Measurements from ENCODE around the gene DHRS3.
"Not testable (repeated sequence)": the region's sequence is repeated elsewhere in the genome, so short reads cannot be mapped to it uniquely, and the experiment has no call there.

Gene DHRS3

GRCh38 chr1:12574757-12575139 is 43.3 kb downstream of the DHRS3 start:
- DNase-seq (ENCODE audit: low spot score): no peak

- no peak for DNase-seq (ENCODE audit: low spot score)
These were observed 44.8 kb downstream of the DHRS3 start for GRCh38 chr1:12573015-12573825.

- DNase-seq (ENCODE audit: low spot score): no peak
These were observed 45.5 kb downstream of the DHRS3 start for GRCh38 chr1:12572522-12572921.

DNA sequence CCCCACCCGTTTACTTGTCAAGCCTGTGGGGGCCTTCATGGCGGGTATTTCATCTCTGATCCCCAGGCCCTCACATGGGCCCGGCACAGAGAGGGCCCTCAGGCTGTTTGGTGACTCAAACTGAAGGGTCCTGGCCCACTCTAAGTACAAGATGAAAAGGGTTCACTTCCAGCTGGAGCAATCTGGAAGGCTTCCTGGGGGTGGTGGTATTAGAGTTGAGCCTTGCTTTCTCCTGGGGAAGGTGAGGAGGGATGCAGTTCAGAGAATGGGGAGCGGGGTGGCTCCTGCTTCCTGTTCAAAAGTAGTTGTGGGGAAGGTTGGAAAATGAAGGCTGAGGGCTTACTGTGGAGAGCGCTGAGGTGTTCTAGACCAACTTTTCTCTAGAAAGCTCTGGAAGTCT is 47.7 kb downstream of the DHRS3 start:
- DNase-seq (ENCODE audit: low spot score): no peak

GRCh38 chr1:12568009-12568767 is 49.8 kb downstream of the DHRS3 start:
- no peak for DNase-seq (ENCODE audit: low spot score)

DNA sequence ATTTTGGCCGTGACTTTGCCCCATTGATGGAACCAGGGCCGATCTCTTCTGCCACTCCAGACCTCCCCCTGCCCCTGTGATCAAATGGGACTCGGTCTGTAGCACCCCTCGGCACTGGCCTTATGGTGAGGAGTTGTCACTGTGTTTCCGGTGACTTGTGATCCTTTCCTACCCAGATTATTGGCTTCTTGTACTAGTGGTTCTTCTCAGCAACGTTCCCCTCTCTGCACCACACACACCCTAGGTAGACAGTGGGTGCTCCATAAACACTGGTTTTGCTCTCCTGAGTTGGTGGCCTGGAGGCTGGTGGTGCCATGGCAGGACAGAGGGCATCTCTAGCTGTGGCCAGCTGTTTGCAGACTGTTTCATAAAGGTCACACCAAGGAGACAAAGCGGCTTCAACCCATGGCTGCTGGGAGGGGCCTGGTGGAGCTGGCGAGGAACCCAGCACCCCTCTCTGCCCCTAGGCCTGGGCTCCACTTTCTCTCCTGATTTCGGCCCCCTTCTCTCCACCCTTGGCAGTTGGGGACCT is 50.7 kb downstream of the DHRS3 start:
- no peak for DNase-seq (ENCODE audit: low spot score)

GRCh38 chr1:12566484-12567287 is 51.3 kb downstream of the DHRS3 start:
- no peak for DNase-seq (ENCODE audit: low spot score)

DNA sequence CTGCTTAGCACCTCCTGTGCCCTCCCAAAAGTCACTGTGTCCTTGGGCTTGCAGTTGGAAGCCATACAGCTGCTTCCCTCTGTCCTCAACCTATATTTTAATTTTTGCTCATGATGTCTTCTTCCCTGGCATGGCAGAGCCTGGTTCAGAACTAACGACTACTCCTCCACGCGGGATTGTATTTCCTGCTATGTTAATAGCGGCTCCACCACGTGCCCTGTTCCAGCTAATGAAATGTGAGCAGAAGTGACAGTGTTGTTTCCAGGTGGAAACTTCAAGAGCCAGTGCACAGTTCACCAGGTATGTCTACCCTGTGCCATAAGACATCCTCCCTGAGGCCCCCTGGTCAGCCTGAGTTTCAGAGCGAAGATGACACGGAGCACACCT is 52.1 kb downstream of the DHRS3 start:
- DNase-seq (ENCODE audit: low spot score): no peak

GRCh38 chr1:12565094-12565965 is 52.7 kb downstream of the DHRS3 start:
- DNase-seq (ENCODE audit: low spot score): no peak

- not testable (repeated sequence) for DNase-seq (ENCODE audit: low spot score)
These were observed 53.8 kb downstream of the DHRS3 start for GRCh38 chr1:12564251-12564650.

GRCh38 chr1:12562955-12563576 is 54.9 kb downstream of the DHRS3 start:
- DNase-seq (ENCODE audit: low spot score): no peak

DNA sequence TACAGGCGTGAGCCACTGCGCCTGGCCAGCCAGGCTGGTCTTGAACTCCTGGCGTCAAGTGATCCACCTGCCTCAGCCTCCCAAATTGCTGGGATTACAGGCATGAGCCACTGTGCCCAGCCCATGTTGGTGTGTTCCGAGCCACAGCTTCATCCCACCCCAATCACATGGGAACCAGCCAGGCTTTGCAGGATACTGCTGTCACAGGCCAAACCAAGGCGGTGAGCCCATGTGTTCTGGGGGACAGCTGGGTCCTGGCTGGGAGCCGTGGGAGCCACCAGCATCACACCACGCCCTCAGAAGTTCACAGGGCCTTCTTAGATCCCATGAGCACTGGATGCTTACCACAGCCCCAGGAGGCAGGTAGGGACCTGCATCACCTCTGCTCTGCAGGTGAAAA is 56.9 kb downstream of the DHRS3 start:
- no peak for DNase-seq (ENCODE audit: low spot score)

DNA sequence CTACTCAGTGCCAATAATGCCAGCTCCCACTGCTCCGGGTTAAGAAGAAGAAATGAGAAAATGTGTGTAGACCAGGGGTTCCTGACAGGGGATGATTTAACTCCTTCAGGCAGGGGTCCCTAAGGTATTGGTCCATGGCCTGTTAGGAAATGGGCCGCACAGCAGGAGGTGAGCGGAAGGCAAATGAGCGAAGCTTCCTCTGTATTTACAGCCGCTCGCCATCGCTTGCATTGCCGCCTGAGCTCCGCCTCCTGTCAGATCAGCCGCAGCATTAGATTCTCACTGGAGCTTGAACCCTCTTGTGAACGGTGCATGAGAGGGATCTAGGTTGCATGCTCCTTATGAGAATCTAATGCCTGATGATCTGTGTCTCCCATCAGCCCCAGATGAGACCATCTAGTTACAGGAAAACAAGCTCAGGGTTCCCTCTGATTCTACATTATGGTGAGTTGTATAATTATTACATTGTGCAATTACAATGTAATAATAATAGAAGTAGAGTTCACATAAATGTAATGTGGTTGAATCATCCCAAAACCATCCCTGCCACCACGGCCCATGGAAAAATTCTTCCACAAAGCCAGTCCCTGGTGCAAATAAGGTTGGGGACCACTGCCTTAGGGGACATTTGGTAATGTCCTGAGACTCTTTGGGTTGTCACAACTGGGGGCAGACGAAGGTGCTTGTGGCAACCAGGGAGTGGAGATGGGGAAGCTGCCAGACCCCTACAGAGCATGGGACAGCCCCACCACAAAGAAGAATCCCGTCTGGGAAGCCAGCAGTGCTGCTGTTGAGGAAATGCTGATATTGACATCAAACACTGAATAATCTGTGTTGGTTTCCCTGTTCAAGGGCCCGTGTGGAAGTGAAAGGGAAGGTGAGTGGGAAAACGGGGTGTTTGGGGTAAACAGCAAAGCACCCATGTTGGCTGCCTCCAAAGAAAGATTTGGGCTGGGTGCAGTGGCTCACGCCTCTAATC is 60.8 kb downstream of the DHRS3 start:
- DNase-seq (ENCODE audit: low spot score): no peak

DNA sequence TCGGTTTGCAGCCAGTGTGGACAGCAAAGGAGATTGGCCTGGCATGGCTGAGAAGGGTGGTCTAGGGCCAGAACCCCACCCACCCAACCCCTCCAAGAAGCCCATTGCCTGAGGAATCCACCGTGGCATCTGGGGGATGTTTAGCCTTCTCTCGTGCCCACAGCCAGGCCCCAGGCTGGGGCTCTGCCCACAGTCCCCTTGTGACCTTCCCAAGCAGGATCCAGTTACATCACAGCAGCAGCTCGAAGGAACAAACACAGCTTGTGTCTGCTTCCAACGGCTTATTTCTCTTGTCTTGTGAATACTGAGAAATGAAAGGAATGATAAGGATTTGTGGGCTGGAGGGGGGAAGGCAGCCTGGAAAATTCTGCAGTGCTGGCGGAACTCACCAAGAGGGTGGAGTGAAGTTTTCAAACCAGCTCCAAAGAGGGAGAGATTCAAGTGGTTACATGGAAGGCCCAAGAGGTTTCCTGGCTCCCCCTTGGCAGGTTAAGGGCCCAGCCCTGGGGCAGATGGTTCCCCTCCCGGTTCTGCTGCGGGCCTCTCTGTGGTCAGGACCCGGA is 61.6 kb downstream of the DHRS3 start:
- DNase-seq (ENCODE audit: low spot score): no peak

- no peak for DNase-seq (ENCODE audit: low spot score)
These were observed 62.3 kb downstream of the DHRS3 start for GRCh38 chr1:12555411-12556367.

DNA sequence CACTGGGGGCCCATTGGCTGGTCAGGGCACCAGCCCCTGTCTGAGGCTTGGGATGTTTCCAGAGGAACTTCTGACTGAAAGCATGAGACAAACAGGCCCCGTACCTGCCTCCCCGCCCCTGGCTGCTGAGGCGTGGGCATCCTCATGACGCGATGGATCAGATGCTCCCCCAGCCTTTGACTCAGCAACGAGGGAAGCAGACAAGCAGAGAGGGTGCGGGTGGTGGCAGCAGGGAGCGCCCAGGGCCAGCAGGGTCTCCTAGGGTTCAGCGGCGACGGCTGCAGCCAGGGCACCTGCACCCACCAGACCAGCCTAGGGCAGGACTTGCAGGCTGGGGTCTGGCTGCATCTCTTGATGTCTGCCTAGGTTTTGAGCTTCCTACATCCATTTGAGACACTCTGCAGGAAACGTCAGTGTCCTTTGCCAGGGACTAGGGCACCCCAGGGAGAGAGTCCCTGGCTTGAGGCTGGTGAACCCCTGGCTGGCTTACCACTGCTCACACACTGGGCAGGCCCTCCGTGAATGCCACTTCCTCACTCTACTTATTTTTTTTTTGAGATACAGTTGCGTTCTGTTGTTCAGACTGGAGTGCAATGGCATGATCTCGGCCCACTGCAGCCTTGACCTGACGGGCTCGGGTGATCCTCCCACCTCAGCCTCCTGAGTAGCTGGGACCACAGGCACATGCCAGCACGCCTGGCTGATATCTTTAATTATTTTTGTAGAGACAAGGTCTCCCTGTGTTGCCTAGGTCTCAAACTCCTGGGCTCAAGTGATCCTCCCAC is 63.3 kb downstream of the DHRS3 start:
- DNase-seq (ENCODE audit: low spot score): no peak

GRCh38 chr1:12553963-12554362 is 64.0 kb downstream of the DHRS3 start:
- no peak for DNase-seq (ENCODE audit: low spot score)

Data from hematopoietic multipotent progenitor cell treated with erythropoietin and hydrocortisone succinate and interleukin-3 and kit ligand, for 15 days (in vitro differentiated cells).